ENCODE measurements around the gene CEP350.

Gene CEP350

DNA sequence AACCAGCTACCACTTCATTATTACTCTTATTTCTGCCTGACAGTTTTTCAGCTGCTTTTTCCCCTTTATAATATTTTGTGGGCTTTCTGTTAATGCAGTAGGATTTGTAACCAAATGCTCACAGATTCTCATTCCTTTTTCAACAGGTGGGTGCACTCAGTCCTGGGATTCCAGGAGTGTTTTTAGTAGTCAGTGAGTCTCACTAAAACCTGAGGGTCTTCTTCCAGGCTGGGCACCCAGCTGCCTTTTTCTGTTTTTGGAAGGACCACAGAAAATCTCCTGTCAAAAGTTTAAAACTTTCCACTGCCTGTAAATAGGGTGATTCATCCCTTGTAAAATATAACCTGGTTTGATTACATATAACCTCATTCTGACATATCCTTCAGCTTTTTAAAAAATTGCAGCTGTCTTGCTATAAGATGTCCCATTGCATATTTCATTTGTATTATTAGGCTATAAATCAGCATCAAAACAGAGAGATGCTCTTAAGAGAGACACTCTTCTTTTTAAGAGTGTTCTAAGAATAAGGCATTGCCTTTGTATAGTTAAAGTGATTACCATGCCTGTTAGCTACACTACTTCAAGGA is 16.8 kb upstream of the CEP350 start:
- no peak for DNase-seq
- H3K79me1 ChIP-seq (ENCODE audit: low read length): no peaks in the 10 kb centered on the region
- H3K14ac ChIP-seq (ENCODE audit: low read length): no peak overlapping the region
- H2BK12ac ChIP-seq (ENCODE audit: low read length): no peak overlapping the region
- no peak overlapping the region for H2AFZ ChIP-seq (ENCODE audit: insufficient read depth, low read length, poor library complexity)
- H3K27ac ChIP-seq (ENCODE audit: low read depth, low read length): no peak overlapping the region
- no peak overlapping the region for H3K4ac ChIP-seq (ENCODE audit: low read depth, low read length)
- no peaks in the 10 kb centered on the region for H3K27me3 ChIP-seq (ENCODE audit: insufficient read depth, low read length)
- no peak overlapping the region for H3K23ac ChIP-seq (ENCODE audit: low read length)
- H2BK120ac ChIP-seq (ENCODE audit: insufficient read depth, low read length, poor library complexity): no peak overlapping the region
- H4K8ac ChIP-seq (ENCODE audit: low read depth, low read length): no peak overlapping the region
- no peaks in the 10 kb centered on the region for H3K79me2 ChIP-seq (ENCODE audit: control insufficient read depth, insufficient read depth, low read length, poor library complexity)
- H2BK5ac ChIP-seq (ENCODE audit: low read depth, low read length, poor library complexity): no peak overlapping the region
- H4K91ac ChIP-seq (ENCODE audit: low read depth, low read length): no peak overlapping the region
- H3K4me2 ChIP-seq (ENCODE audit: low read length): no peak overlapping the region
- peaks cover 3% of the 10 kb centered on the region for H3K9me3 ChIP-seq (ENCODE audit: insufficient read depth, low read depth, low read length)
- no peak overlapping the region for H3K9ac ChIP-seq (ENCODE audit: low read length)
- no peak overlapping the region for H3K4me3 ChIP-seq (ENCODE audit: low read depth, low read length)
- no peaks in the 10 kb centered on the region for H3K36me3 ChIP-seq (ENCODE audit: control insufficient read depth in 1 of 2, insufficient read depth in 2 of 2, low read length in 2 of 2)
- H2AK5ac ChIP-seq (ENCODE audit: low read length): no peak overlapping the region
- H3K18ac ChIP-seq (ENCODE audit: low read length): no peak overlapping the region
- no peaks in the 10 kb centered on the region for H3K4me1 ChIP-seq (ENCODE audit: control insufficient read depth in 1 of 2, insufficient read depth in 2 of 2, low read length in 2 of 2)
- no peak overlapping the region for H4K12ac ChIP-seq (ENCODE audit: low read depth, low read length)

DNA sequence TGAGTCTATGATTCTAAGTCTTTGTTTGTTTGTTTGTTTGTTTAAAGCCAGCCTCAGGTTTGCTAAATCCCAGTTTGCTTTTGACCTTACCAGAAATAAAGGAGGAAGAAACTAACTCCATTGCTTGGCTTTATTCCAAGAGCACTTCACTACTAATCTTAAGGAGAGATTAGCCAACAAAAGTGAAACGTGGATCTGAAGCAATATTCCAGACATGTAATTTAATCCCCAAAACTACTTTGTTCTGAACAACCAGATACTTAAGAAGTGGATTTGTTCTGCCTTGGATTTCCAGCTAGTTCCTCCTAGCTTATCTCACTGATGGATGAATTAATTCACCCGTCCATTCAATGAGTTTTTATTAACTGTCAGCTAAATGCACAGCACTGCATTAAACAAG is 15.9 kb upstream of the CEP350 start:
- H4K12ac ChIP-seq (ENCODE audit: low read depth, low read length): no peak overlapping the region
- no peaks in the 10 kb centered on the region for H3K79me1 ChIP-seq (ENCODE audit: low read length)
- no peaks in the 10 kb centered on the region for H3K79me2 ChIP-seq (ENCODE audit: control insufficient read depth, insufficient read depth, low read length, poor library complexity)
- H3K14ac ChIP-seq (ENCODE audit: low read length): no peak overlapping the region
- peaks cover 3% of the 10 kb centered on the region for H3K9me3 ChIP-seq (ENCODE audit: insufficient read depth, low read depth, low read length)
- no peaks in the 10 kb centered on the region for H3K36me3 ChIP-seq (ENCODE audit: control insufficient read depth in 1 of 2, insufficient read depth in 2 of 2, low read length in 2 of 2)
- no peak overlapping the region for H3K4me3 ChIP-seq (ENCODE audit: low read depth, low read length)
- no CpG with 5 or more reads among the region's 2 CpGs for WGBS (ENCODE audit: extremely low coverage, insufficient coverage, insufficient read length)
- H2BK120ac ChIP-seq (ENCODE audit: insufficient read depth, low read length, poor library complexity): no peak overlapping the region
- no peak overlapping the region for H2AK5ac ChIP-seq (ENCODE audit: low read length)
- H2BK12ac ChIP-seq (ENCODE audit: low read length): no peak overlapping the region
- H3K4ac ChIP-seq (ENCODE audit: low read depth, low read length): no peak overlapping the region
- no peak overlapping the region for H3K27ac ChIP-seq (ENCODE audit: low read depth, low read length)
- no peak for DNase-seq
- no peak overlapping the region for H2AFZ ChIP-seq (ENCODE audit: insufficient read depth, low read length, poor library complexity)
- H4K8ac ChIP-seq (ENCODE audit: low read depth, low read length): no peak overlapping the region
- no peak overlapping the region for H3K23ac ChIP-seq (ENCODE audit: low read length)
- H3K4me1 ChIP-seq (ENCODE audit: control insufficient read depth in 1 of 2, insufficient read depth in 2 of 2, low read length in 2 of 2): no peaks in the 10 kb centered on the region
- H3K9ac ChIP-seq (ENCODE audit: low read length): no peak overlapping the region
- H3K4me2 ChIP-seq (ENCODE audit: low read length): no peak overlapping the region
- H3K18ac ChIP-seq (ENCODE audit: low read length): no peak overlapping the region
- H2BK5ac ChIP-seq (ENCODE audit: low read depth, low read length, poor library complexity): no peak overlapping the region
- no peak overlapping the region for H4K91ac ChIP-seq (ENCODE audit: low read depth, low read length)
- no peaks in the 10 kb centered on the region for H3K27me3 ChIP-seq (ENCODE audit: insufficient read depth, low read length)

DNA sequence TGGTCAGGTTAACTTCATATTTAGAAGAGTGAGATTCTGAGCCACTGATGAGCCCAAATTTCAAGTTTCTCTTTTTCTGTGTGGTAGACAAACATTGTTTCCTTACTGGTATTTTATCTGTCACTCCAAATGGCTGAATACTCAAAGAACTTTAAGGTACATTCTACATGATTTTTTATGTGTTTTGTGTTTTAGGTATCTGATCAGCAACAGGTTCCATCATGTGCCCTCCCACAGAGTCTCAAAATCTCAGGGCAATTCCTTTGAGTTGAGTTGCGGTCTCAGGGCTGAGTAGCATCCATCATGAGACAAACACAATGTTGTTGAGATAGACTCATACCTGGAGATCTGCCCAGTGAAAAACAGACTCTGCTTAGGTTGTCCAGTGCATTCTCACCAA is 14.7 kb upstream of the CEP350 start:
- H3K9me3 ChIP-seq (ENCODE audit: insufficient read depth, low read depth, low read length): peaks cover 3% of the 10 kb centered on the region
- no peak overlapping the region for H4K91ac ChIP-seq (ENCODE audit: low read depth, low read length)
- H4K8ac ChIP-seq (ENCODE audit: low read depth, low read length): no peak overlapping the region
- no peak overlapping the region for H3K27ac ChIP-seq (ENCODE audit: low read depth, low read length)
- no peak for DNase-seq
- WGBS (ENCODE audit: extremely low coverage, insufficient coverage, insufficient read length): no CpG with 5 or more reads among the region's 1 CpG
- H3K27me3 ChIP-seq (ENCODE audit: insufficient read depth, low read length): no peaks in the 10 kb centered on the region
- H3K9ac ChIP-seq (ENCODE audit: low read length): no peak overlapping the region
- H3K79me1 ChIP-seq (ENCODE audit: low read length): no peaks in the 10 kb centered on the region
- no peak overlapping the region for H3K4me2 ChIP-seq (ENCODE audit: low read length)
- H3K36me3 ChIP-seq (ENCODE audit: control insufficient read depth in 1 of 2, insufficient read depth in 2 of 2, low read length in 2 of 2): no peaks in the 10 kb centered on the region
- H3K79me2 ChIP-seq (ENCODE audit: control insufficient read depth, insufficient read depth, low read length, poor library complexity): no peaks in the 10 kb centered on the region
- H3K23ac ChIP-seq (ENCODE audit: low read length): no peak overlapping the region
- H3K18ac ChIP-seq (ENCODE audit: low read length): no peak overlapping the region
- no peak overlapping the region for H3K4me3 ChIP-seq (ENCODE audit: low read depth, low read length)
- H3K14ac ChIP-seq (ENCODE audit: low read length): no peak overlapping the region
- H4K12ac ChIP-seq (ENCODE audit: low read depth, low read length): no peak overlapping the region
- H2BK12ac ChIP-seq (ENCODE audit: low read length): no peak overlapping the region
- no peak overlapping the region for H2BK120ac ChIP-seq (ENCODE audit: insufficient read depth, low read length, poor library complexity)
- no peak overlapping the region for H2AFZ ChIP-seq (ENCODE audit: insufficient read depth, low read length, poor library complexity)
- no peak overlapping the region for H3K4ac ChIP-seq (ENCODE audit: low read depth, low read length)
- no peak overlapping the region for H2AK5ac ChIP-seq (ENCODE audit: low read length)
- no peak overlapping the region for H2BK5ac ChIP-seq (ENCODE audit: low read depth, low read length, poor library complexity)
- H3K4me1 ChIP-seq (ENCODE audit: control insufficient read depth in 1 of 2, insufficient read depth in 2 of 2, low read length in 2 of 2): no peaks in the 10 kb centered on the region

DNA sequence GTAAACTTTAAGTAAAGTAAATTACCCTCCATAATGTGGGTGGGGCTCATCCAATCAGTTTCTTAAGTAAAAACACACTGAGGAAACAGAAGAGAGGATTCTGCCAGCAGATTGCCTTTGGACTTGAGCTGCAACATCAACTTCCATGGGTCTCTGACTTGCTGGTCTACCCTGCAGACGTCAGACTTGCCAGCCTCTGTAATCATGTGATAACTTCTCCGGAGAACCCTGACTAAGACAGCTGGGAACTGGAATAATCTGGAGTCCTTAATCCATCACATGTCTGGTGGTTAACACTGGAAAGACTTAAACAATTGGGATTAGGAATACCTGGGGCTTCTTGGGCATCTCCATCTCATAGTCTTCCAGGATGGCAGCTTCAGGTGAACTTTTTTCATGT is 13.2 kb upstream of the CEP350 start:
- Histone ChIP-seq H3K79me2 (ENCODE audit: control insufficient read depth, insufficient read depth, low read length, poor library complexity) (no peaks in the 10 kb centered on the region), H2BK5ac (ENCODE audit: low read depth, low read length, poor library complexity) (no peak overlapping the region), H2AFZ (ENCODE audit: insufficient read depth, low read length, poor library complexity) (no peak overlapping the region), H4K12ac (ENCODE audit: low read depth, low read length) (no peak overlapping the region), H3K9me3 (ENCODE audit: insufficient read depth, low read depth, low read length) (peaks cover under 1% of the 10 kb centered on the region), H3K14ac (ENCODE audit: low read length) (no peak overlapping the region), H3K18ac (ENCODE audit: low read length) (no peak overlapping the region), H3K4me3 (ENCODE audit: low read depth, low read length) (no peak overlapping the region), H3K23ac (ENCODE audit: low read length) (no peak overlapping the region), H3K27me3 (ENCODE audit: insufficient read depth, low read length) (no peaks in the 10 kb centered on the region), H3K79me1 (ENCODE audit: low read length) (no peaks in the 10 kb centered on the region), H2BK12ac (ENCODE audit: low read length) (no peak overlapping the region), H3K36me3 (ENCODE audit: control insufficient read depth in 1 of 2, insufficient read depth in 2 of 2, low read length in 2 of 2) (no peaks in the 10 kb centered on the region), H3K27ac (ENCODE audit: low read depth, low read length) (no peak overlapping the region), H3K4me1 (ENCODE audit: control insufficient read depth in 1 of 2, insufficient read depth in 2 of 2, low read length in 2 of 2) (no peaks in the 10 kb centered on the region), H3K4me2 (ENCODE audit: low read length) (no peak overlapping the region), H4K8ac (ENCODE audit: low read depth, low read length) (no peak overlapping the region), H2AK5ac (ENCODE audit: low read length) (no peak overlapping the region), H4K91ac (ENCODE audit: low read depth, low read length) (no peak overlapping the region), H2BK120ac (ENCODE audit: insufficient read depth, low read length, poor library complexity) (no peak overlapping the region), H3K4ac (ENCODE audit: low read depth, low read length) (no peak overlapping the region), H3K9ac (ENCODE audit: low read length) (no peak overlapping the region)
- no peak for DNase-seq
- WGBS (ENCODE audit: extremely low coverage, insufficient coverage, insufficient read length): no CpG with 5 or more reads among the region's 2 CpGs

All from trophoblast cell (in vitro differentiated cells and primary cell).